GM12865 (cell line): Measurements from ENCODE around the gene SDE2.

Experiments
- DNase-seq: peaks from one replicate; pipeline ENCODE4 v3.0.0; 2010; ENCODE audit warnings: low read depth
- H3K4me3 ChIP-seq: 2 replicates; pipeline ENCODE4 v1.5.1; 2011; ENCODE audit warnings: mild to moderate bottlenecking, low read depth, low read length, control low read depth
- TF ChIP-seq, protein P1 (sequence below): IDR thresholded peaks from 2 replicates; pipeline ENCODE4 v1.5.1; 2011; ENCODE audit warnings: low read length, control low read depth, low read depth, inconsistent platforms; ENCODE audit not compliant: insufficient read depth; ENCODE audit errors: missing control alignments

Gene SDE2

DNA sequence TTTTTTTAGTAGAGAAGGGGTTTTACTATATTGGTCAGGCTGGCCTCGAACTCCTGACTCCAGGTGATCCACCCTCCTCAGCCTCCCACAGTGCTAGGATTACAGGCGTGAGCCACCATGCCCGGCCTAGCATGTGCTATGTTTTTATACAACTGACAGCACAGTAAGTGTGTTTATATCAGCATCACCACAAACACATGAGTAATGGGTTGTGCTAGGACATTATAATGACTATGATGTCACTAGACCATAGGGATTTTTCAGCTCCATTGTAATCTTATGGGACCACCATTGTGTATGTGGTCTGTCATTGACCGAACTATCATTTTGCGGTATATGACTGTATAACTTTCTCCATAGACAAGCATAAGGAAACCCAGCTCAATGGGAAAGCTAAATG lies 64.4 kb downstream of the SDE2 start:
- no peak overlapping the region for H3K4me3 ChIP-seq
- TF ChIP-seq, protein P1, sequence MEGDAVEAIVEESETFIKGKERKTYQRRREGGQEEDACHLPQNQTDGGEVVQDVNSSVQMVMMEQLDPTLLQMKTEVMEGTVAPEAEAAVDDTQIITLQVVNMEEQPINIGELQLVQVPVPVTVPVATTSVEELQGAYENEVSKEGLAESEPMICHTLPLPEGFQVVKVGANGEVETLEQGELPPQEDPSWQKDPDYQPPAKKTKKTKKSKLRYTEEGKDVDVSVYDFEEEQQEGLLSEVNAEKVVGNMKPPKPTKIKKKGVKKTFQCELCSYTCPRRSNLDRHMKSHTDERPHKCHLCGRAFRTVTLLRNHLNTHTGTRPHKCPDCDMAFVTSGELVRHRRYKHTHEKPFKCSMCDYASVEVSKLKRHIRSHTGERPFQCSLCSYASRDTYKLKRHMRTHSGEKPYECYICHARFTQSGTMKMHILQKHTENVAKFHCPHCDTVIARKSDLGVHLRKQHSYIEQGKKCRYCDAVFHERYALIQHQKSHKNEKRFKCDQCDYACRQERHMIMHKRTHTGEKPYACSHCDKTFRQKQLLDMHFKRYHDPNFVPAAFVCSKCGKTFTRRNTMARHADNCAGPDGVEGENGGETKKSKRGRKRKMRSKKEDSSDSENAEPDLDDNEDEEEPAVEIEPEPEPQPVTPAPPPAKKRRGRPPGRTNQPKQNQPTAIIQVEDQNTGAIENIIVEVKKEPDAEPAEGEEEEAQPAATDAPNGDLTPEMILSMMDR, result no peak
- no peak for DNase-seq

DNA sequence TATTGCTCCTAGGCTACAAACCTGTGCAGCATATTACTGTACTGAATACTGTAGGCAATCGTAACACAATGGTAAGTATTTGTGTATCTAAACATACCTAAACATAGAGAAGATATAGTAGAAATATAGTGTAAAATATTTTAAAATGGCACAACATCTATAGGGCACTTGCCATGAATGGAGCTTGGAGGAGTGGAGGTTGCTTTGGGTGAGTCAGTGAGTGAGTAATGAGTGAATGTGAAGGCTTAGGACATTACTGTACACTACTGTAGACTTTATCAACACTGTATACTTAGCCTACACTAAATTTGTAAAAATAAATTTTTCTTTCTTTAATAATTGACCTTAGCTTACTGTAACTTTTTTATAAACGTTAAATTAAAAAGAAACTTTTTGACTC lies 66.1 kb downstream of the SDE2 start:
- no peak for DNase-seq
- TF ChIP-seq, protein P1, result no peak

More for the DNA sequence above, 66.1 kb downstream of the SDE2 start:
- no peak overlapping the region for H3K4me3 ChIP-seq
